ENCODE results near the gene FBRSL1.

GRCh38 chr12:132496710-132497109 is 6.8 kb downstream of the FBRSL1 start:
- TF ChIP-seq, protein P1, sequence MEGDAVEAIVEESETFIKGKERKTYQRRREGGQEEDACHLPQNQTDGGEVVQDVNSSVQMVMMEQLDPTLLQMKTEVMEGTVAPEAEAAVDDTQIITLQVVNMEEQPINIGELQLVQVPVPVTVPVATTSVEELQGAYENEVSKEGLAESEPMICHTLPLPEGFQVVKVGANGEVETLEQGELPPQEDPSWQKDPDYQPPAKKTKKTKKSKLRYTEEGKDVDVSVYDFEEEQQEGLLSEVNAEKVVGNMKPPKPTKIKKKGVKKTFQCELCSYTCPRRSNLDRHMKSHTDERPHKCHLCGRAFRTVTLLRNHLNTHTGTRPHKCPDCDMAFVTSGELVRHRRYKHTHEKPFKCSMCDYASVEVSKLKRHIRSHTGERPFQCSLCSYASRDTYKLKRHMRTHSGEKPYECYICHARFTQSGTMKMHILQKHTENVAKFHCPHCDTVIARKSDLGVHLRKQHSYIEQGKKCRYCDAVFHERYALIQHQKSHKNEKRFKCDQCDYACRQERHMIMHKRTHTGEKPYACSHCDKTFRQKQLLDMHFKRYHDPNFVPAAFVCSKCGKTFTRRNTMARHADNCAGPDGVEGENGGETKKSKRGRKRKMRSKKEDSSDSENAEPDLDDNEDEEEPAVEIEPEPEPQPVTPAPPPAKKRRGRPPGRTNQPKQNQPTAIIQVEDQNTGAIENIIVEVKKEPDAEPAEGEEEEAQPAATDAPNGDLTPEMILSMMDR (IDR thresholded peaks at IDR 0.05; ENCODE audit: low read depth, low read length, missing input control): no peak
- no peak for TF ChIP-seq RXRA (IDR thresholded peaks at IDR 0.05)

Data from liver (tissue), 3 donors.